Measurements from ENCODE around the gene MBD3L1. TPM values are rescaled to one million over a fixed set of nuclear protein-coding genes. Genes with fewer than 3 reads are reported as not detected.

The MBD3L1 gene
- total and polyA plus RNA-seq, 12 donors: not detected

GRCh38 chr19:8877854-8878705 lies 45.9 kb downstream of the MBD3L1 start:
- Histone ChIP-seq H3K27ac (no peak overlapping the region), H3K36me3 (replicated peaks in 1 of 2) (no peaks in the 10 kb centered on the region), H3K4me3 (no peak overlapping the region), H3K9me3 (replicated peaks in 1 of 3) (no peaks in the 10 kb centered on the region), H3K4me1 (replicated peaks in 1 of 2) (no peaks in the 10 kb centered on the region), H3K27me3 (no peaks in the 10 kb centered on the region)
- intact Hi-C loops (cut with DNase I): no loop called here
- TF ChIP-seq CTCF (IDR thresholded peaks at IDR 0.05) (no peak), POLR2A (IDR thresholded peaks at IDR 0.05) (no peak)
- WGBS, 4 donors: 19 to 28% (median 26%) methylated on average over 6 of the region's 6 CpGs
- DNase-seq: no peak

DNA sequence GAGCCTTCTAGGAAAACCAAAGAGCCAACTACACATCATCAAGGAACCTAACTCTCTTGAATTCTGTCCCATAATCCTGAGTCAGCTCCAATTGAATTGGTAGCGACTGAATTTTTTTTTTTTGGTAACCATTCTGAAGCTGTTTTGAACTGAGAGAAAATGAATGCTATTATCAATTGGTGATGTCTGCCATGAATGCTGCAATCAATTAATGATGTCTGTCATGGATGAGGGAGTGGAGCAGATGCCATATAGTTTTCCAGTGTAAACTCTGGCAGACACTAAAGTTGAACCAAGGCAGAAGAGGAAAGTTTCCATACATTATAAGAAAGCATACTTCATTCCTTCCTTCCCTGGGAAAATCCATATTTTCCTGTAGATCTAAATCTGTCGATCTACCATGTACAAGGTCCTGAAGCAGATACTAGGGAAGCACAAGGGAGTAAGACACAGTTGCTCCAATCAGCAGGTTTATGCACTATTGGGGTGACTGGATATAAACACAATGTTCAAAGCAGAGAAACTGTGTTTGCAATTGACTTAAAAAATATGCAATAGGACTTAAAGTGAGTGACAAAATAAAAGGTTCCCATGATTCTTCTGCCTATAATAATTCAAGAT lies 48.8 kb downstream of the MBD3L1 start:
- Histone ChIP-seq H3K4me3 (no peak overlapping the region), H3K27me3 (no peaks in the 10 kb centered on the region), H3K36me3 (replicated peaks in 1 of 2) (no peaks in the 10 kb centered on the region), H3K27ac (no peak overlapping the region), H3K4me1 (replicated peaks in 1 of 2) (no peaks in the 10 kb centered on the region), H3K9me3 (replicated peaks in 1 of 3) (no peaks in the 10 kb centered on the region)
- no peak for DNase-seq
- WGBS, 4 donors: 64 to 80% (median 72%) methylated on average over 2 of the region's 2 CpGs
- intact Hi-C loops (cut with DNase I): no loop called here
- TF ChIP-seq POLR2A (IDR thresholded peaks at IDR 0.05): no peak
- no peak for TF ChIP-seq CTCF (IDR thresholded peaks at IDR 0.05)

DNA sequence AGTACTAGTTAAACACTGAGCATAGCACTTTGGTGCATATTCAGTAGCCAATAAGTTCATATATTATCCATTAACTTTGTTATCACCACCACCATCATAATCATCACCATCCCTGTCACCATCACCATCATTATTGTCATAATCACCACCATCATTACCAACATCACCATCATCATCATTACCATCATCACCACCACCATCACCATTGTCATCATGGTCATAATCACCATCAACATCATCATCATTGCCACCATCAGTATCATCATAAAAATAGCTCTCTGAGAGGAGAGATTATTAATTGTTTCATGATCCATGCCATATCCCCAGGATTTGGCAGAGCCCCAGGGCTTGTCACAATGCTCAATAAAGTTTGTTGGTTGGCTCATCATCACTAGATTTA lies 49.3 kb downstream of the MBD3L1 start:
- intact Hi-C loops (cut with DNase I): no loop called here

GRCh38 chr19:8884416-8884815 lies 52.2 kb downstream of the MBD3L1 start:
- Histone ChIP-seq H3K27me3 (no peaks in the 10 kb centered on the region), H3K4me3 (no peak overlapping the region), H3K9me3 (replicated peaks in 1 of 3) (no peaks in the 10 kb centered on the region), H3K36me3 (replicated peaks in 1 of 2) (no peaks in the 10 kb centered on the region), H3K27ac (no peak overlapping the region), H3K4me1 (replicated peaks in 1 of 2) (no peaks in the 10 kb centered on the region)
- intact Hi-C loops (cut with DNase I): no loop called here
- TF ChIP-seq CTCF (IDR thresholded peaks at IDR 0.05) (no peak), POLR2A (IDR thresholded peaks at IDR 0.05) (no peak)
- no peak for DNase-seq

More for the DNA sequence above, 49.3 kb downstream of the MBD3L1 start:
- Histone ChIP-seq H3K9me3 (replicated peaks in 1 of 3) (no peaks in the 10 kb centered on the region), H3K4me1 (replicated peaks in 1 of 2) (no peaks in the 10 kb centered on the region), H3K27me3 (no peaks in the 10 kb centered on the region), H3K4me3 (no peak overlapping the region), H3K27ac (no peak overlapping the region), H3K36me3 (replicated peaks in 1 of 2) (no peaks in the 10 kb centered on the region)
- DNase-seq: no peak
- no peak for TF ChIP-seq CTCF (IDR thresholded peaks at IDR 0.05)
- no peak for TF ChIP-seq POLR2A (IDR thresholded peaks at IDR 0.05)
